Measurements from ENCODE around the gene GYS1. TPM values are rescaled to one million over a fixed set of nuclear protein-coding genes. Genes with fewer than 3 reads are reported as not detected.
A peak's percentile ranks its signal among the peaks of the same experiment; 100 is the strongest.

GYS1 gene
- total and polyA plus RNA-seq, 2 of the 8 experiments (the other 6 are each of a cell fraction or from before 2014, with no cell fraction given), result 30.0 to 38.7 TPM

GRCh38 chr19:48962849-48963165 is 30.3 kb downstream of the GYS1 start:
- H3K9me3 ChIP-seq (ENCODE audit: insufficient read depth in 2 of 2, low read depth in 1 of 2, low read length in 1 of 2), result no peaks in the 10 kb centered on the region
- DNase-seq (ENCODE audit: low read depth in 1 of 2, low spot score in 2 of 2) (no peak), FAIRE-seq (no peak)
- H3K4me2 ChIP-seq (ENCODE audit: insufficient read depth in 1 of 2, low read depth in 2 of 2, low read length in 2 of 2), result peak overlapping the region in 1 of 2 experiments; percentile 99; a peak in 1 of 4 replicates
- no peak overlapping the region for H3K9ac ChIP-seq (replicated peaks in 1 of 4; ENCODE audit: extremely low read depth in 1 of 4, low read depth in 3 of 4, low read length in 3 of 4)
- no peak overlapping the region for H3K4ac ChIP-seq (replicated peaks; ENCODE audit: insufficient read length, low read depth, low read length)
- H3K18ac ChIP-seq (ENCODE audit: extremely low read depth, low read length), result no peak overlapping the region
- TF ChIP-seq HDAC2 (IDR thresholded peaks at IDR 0.05; ENCODE audit: borderline replicate concordance in 1 of 2, low read depth in 2 of 2, low read length in 2 of 2), result no peak
- no peak for TF ChIP-seq USF2 (IDR thresholded peaks at IDR 0.05; ENCODE audit: low read length)
- no peak for TF ChIP-seq CBX5 (IDR thresholded peaks at IDR 0.05; ENCODE audit: low read depth, low read length)
- no peak for TF ChIP-seq NRF1 (IDR thresholded peaks at IDR 0.05; ENCODE audit: low read depth, low read length)
- no peak for TF ChIP-seq POLR2AphosphoS5 (IDR thresholded peaks at IDR 0.05; ENCODE audit: low read depth, low read length)
- TF ChIP-seq SP1 (IDR thresholded peaks at IDR 0.05; ENCODE audit: low read depth, low read length), result no peak
- no peak for TF ChIP-seq RNF2 (IDR thresholded peaks at IDR 0.05; ENCODE audit: borderline replicate concordance, low read depth, low read length, missing control alignments, poor library complexity, severe bottlenecking)
- no peak for TF ChIP-seq SRF (IDR thresholded peaks at IDR 0.05; ENCODE audit: low read depth, low read length)
- TF ChIP-seq CTBP2 (IDR thresholded peaks at IDR 0.05; ENCODE audit: borderline replicate concordance, insufficient read depth, insufficient read length, low read length), result no peak
- no peaks in the 10 kb centered on the region for H3K27me3 ChIP-seq (replicated peaks in 1 of 4; ENCODE audit: control insufficient read depth in 3 of 4, extremely low read depth in 1 of 4, insufficient read depth in 3 of 4, low read length in 3 of 4)
- H2BK12ac ChIP-seq (ENCODE audit: low read depth, low read length), result no peak overlapping the region
- no peak overlapping the region for H2BK120ac ChIP-seq (replicated peaks; ENCODE audit: low read depth, low read length)
- no peak overlapping the region for H4K5ac ChIP-seq (ENCODE audit: insufficient read length, low read depth, low read length)
- H3K23ac ChIP-seq (ENCODE audit: insufficient read length), result no peak overlapping the region
- H2BK15ac ChIP-seq (ENCODE audit: low read length), result no peak overlapping the region
- no peak overlapping the region for H2BK20ac ChIP-seq (ENCODE audit: low read length)
- WGBS, 2 experiments (ENCODE audit: extremely low coverage in 1 of 2, insufficient coverage in 1 of 2, insufficient read length in 1 of 2, insufficient replicate concordance in 2 of 2, low coverage in 1 of 2, low lambda C conversion rate in 2 of 2, missing lambda C conversion rate in 1 of 2), result no CpG with 5 or more reads among the region's 7 CpGs
- H3K79me1 ChIP-seq (ENCODE audit: low read depth, low read length), result peaks cover 5% of the 10 kb centered on the region
- POLR2A ChIA-PET (ENCODE audit: partially characterized antibody), result interaction anchor here (0.9 to 2.1 kb wide), 8 partner anchors 8 to 89 kb away, joined by 3 to 19 read pairs (median 6); no protein-coding TSS in a partner anchor
- H4K20me1 ChIP-seq (replicated peaks in 1 of 2; ENCODE audit: control insufficient read depth in 1 of 2, insufficient read depth in 2 of 2, low read length in 2 of 2), result peaks cover 3 to 16% of the 10 kb centered on the region in 2 experiments
- peaks cover 4 to 17% (median 12%) of the 10 kb centered on the region in 4 experiments for H3K4me1 ChIP-seq (replicated peaks in 1 of 4; ENCODE audit: control insufficient read depth in 3 of 4, insufficient read depth in 4 of 4, low read length in 3 of 4)
- H3K27ac ChIP-seq (ENCODE audit: low read depth, low read length), result no peak overlapping the region
- H2BK5ac ChIP-seq (ENCODE audit: low read depth, low read length), result 0 out of 2 replicates have a peak overlapping the region, but pooled peaks have one; percentile 94
- H2AFZ ChIP-seq (ENCODE audit: low read length), result no peak overlapping the region
- H3K14ac ChIP-seq (ENCODE audit: insufficient read length), result no peak overlapping the region
- H3K4me3 ChIP-seq (ENCODE audit: extremely low read depth in 1 of 4, insufficient read depth in 2 of 4, low read depth in 3 of 4, low read length in 4 of 4), result peak overlapping the region in 1 of 4 experiments; percentile 59; a peak in 1 of 8 replicates
- H4K8ac ChIP-seq (ENCODE audit: extremely low read depth, insufficient read depth, low read length), result no peak overlapping the region
- CTCF ChIA-PET (ENCODE audit: partially characterized antibody), result interaction anchor here (1.1 to 1.9 kb wide), 3 partner anchors 8 to 175 kb away, joined by 7 to 10 read pairs (median 8); no protein-coding TSS in a partner anchor
- peaks cover 0 to 13% of the 10 kb centered on the region in 2 experiments; a peak in 2 of 4 replicates for H3K79me2 ChIP-seq (ENCODE audit: control insufficient read depth in 1 of 2, insufficient read depth in 2 of 2, low read length in 2 of 2)
- no peak overlapping the region for H2AK5ac ChIP-seq (ENCODE audit: low read depth, low read length)
- no peak overlapping the region for H3K56ac ChIP-seq (replicated peaks; ENCODE audit: insufficient read length, low read depth, low read length)
- H3K36me3 ChIP-seq (ENCODE audit: control insufficient read depth in 2 of 4, insufficient read depth in 4 of 4, low read length in 3 of 4), result peaks cover 0 to 22% (median 13%) of the 10 kb centered on the region in 4 experiments; a peak in 5 of 8 replicates
- H4K91ac ChIP-seq (replicated peaks; ENCODE audit: insufficient read length, low read length), result no peak overlapping the region
- peaks cover 17% of the 10 kb centered on the region; the same call in 1 of the 2 replicates for H3K23me2 ChIP-seq (ENCODE audit: low read depth, low read length)

Measured in H1 (cell line).